NOMO-1 (cell line): ENCODE measurements around the gene TSPAN18.

Experiments
- DNase-seq, 2 experiments: peaks; one replicate each; lab custom pipeline; 2025; ENCODE audit not compliant: unreplicated experiment in 2 of 2; lab: John Stamatoyannopoulos, UW

The TSPAN18 gene

GRCh38 chr11:44910591-44910990 is 183.8 kb downstream of the TSPAN18 start:
- DNase-seq, result no peak

- DNase-seq, result peak; percentile 56 to 74
Observed at GRCh38 chr11:44911029-44911814, 184.5 kb downstream of the TSPAN18 start.

- no peak for DNase-seq
Observed at GRCh38 chr11:44912270-44912987, 185.7 kb downstream of the TSPAN18 start.

GRCh38 chr11:44913502-44913901 is 186.7 kb downstream of the TSPAN18 start:
- no peak for DNase-seq

GRCh38 chr11:44914105-44914504 is 187.3 kb downstream of the TSPAN18 start:
- no peak for DNase-seq

- no peak for DNase-seq
Observed at GRCh38 chr11:44915004-44915403, 188.2 kb downstream of the TSPAN18 start.

GRCh38 chr11:44915621-44916020 is 188.9 kb downstream of the TSPAN18 start:
- peak; percentile 36 to 77 for DNase-seq

- DNase-seq, result no peak
Observed at GRCh38 chr11:44916331-44916730, 189.6 kb downstream of the TSPAN18 start.

GRCh38 chr11:44916801-44917385 is 190.1 kb downstream of the TSPAN18 start:
- DNase-seq, result no peak

GRCh38 chr11:44917741-44918140 is 191.0 kb downstream of the TSPAN18 start:
- no peak for DNase-seq

GRCh38 chr11:44920451-44920850 is 193.7 kb downstream of the TSPAN18 start:
- no peak for DNase-seq

GRCh38 chr11:44923115-44923514 is 196.4 kb downstream of the TSPAN18 start:
- DNase-seq, result no peak

- DNase-seq, result no peak
Observed at GRCh38 chr11:44923806-44924205, 197.0 kb downstream of the TSPAN18 start.

- no peak for DNase-seq
Observed at GRCh38 chr11:44926036-44926435, 199.3 kb downstream of the TSPAN18 start.

- no peak for DNase-seq
Observed at GRCh38 chr11:44927174-44927661, 200.5 kb downstream of the TSPAN18 start.

- DNase-seq, result no peak
Observed at GRCh38 chr11:44928144-44928543, 201.4 kb downstream of the TSPAN18 start.

GRCh38 chr11:44928816-44929215 is 202.1 kb downstream of the TSPAN18 start:
- DNase-seq, result no peak

- no peak for DNase-seq
Observed at GRCh38 chr11:44930588-44931302, 204.0 kb downstream of the TSPAN18 start.

- no peak for DNase-seq
Observed at GRCh38 chr11:44931466-44931865, 204.7 kb downstream of the TSPAN18 start.

GRCh38 chr11:44934110-44934509 is 207.3 kb downstream of the TSPAN18 start:
- no peak for DNase-seq

GRCh38 chr11:44934735-44935250 is 208.0 kb downstream of the TSPAN18 start:
- no peak for DNase-seq
